IPS-18c (cell line): ENCODE results near the gene PRPF4.

ENCODE experiments used
- H3K4me3 ChIP-seq: 2 replicates; pipeline ENCODE4 v1.7.0; 2013; ENCODE audit warnings: low read depth, mild to moderate bottlenecking, low read length, moderate library complexity; ENCODE audit not compliant: insufficient read depth
- H3K9me3 ChIP-seq: one replicate; pipeline ENCODE4 v1.6.1; 2013; ENCODE audit warnings: mild to moderate bottlenecking, low read length, moderate library complexity; ENCODE audit not compliant: control insufficient read depth, insufficient read depth

PRPF4 gene

DNA sequence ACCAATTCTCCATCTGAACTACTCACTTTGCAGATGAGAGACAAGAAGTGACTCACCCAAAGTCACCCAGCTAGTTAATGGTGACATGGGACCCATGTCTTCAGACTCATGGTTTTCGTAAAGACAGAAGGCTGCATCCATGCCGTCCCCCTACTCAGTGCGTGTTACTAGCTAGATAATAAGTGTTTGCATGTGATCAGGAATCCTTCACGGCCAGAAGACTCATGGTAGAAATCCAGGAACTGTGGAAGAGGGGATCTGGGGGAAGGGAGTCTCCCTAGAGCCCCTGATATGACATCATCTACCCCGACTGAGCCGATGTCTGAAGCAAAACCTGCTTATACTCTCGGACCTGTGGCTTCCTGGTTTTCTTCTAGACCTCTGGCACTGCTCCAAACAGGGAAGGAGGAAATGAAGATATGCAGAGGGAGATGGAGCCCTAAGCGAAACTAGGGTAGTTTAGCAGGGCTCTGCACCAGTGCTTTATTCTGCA, 24.4 kb downstream of the PRPF4 start:
- H3K4me3 ChIP-seq, result no peak overlapping the region
- H3K9me3 ChIP-seq, result no peaks in the 10 kb centered on the region

DNA sequence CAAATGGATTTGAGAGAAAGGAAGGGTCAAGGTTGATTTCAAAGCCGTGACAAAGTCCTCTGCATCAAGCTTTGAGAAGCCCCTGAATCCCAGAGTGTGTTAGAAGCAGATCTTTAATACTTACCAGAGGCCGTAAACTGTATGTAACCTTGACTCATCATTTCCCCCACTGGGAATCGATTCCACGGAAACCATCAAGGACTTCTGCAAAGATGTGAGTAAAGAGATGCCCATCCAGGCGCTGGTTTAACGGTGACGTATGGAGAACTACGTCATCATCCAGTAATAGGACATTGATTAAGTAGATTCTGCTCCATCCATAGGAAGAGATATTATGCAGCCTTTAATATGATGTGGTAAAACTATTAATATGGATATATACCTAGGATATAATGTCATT, 26.1 kb downstream of the PRPF4 start:
- no peak overlapping the region for H3K4me3 ChIP-seq
- H3K9me3 ChIP-seq, result no peaks in the 10 kb centered on the region

- Histone ChIP-seq H3K9me3 (no peaks in the 10 kb centered on the region), H3K4me3 (no peak within 1 kb of the TSS)
These were observed 27.4 kb downstream of the PRPF4 start, which contains the start of gene RNF183 for GRCh38 chr9:113302792-113303418. TSS of gene RNF183 (minus strand) at chr9:113303376. CDS start at chr9:113298184, 5,192 bp downstream.

DNA sequence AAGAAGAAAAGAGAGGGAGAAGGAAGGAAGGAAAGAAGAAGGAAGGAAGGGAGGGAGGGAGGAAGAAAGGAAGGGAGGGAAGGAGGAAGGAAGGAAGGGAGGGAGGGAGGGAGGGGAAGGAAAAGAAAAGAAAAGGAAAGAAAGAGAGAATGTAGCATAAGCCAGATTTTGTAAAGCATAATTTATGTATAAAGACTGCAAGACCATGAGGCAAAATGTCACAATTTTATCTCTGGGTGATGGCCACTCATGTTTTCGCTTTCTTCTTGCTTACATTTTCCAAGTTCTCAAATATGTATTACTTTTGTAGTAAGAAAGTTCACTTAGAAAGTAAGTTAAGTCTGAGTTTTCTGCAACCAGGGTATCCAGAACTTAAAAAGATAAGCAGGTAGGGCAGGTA, 31.1 kb downstream of the PRPF4 start:
- no peaks in the 10 kb centered on the region for H3K9me3 ChIP-seq
- H3K4me3 ChIP-seq, result no peak overlapping the region

DNA sequence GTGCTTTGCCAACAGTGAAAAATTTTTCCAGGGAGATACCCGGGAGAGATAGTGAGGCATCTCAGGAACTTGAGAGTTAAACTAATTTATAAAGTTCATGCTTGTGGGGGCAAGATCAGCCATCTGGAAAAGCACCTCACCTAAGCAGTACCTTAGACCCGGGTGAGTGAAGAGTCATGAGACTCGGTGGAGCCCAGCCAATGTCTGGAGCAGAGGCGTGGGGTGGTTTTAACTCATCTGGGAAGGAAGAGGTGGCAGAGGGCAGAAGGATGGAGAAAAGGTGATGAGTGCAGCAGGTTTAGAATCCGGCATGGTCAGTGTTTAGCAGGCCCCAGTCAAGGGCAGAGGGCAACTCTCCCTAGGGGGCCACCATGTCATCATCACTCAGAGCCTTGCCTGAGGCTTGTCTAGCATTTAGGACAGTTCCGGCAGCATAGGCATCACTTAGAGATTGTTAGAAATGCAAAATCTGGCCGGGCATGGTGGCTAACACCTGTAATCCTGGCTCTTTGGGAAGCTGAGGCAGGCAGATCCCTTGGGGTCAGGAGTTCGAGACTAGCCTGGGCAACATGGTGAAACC, 32.0 kb downstream of the PRPF4 start:
- Histone ChIP-seq H3K9me3 (no peaks in the 10 kb centered on the region), H3K4me3 (no peak overlapping the region)

- Histone ChIP-seq H3K4me3 (no peak overlapping the region), H3K9me3 (no peaks in the 10 kb centered on the region)
These were observed 33.9 kb downstream of the PRPF4 start for GRCh38 chr9:113309204-113309813.

GRCh38 chr9:113310538-113310937, 35.1 kb downstream of the PRPF4 start:
- H3K4me3 ChIP-seq, result no peak overlapping the region
- H3K9me3 ChIP-seq, result no peaks in the 10 kb centered on the region

- H3K4me3 ChIP-seq, result no peak overlapping the region
- no peaks in the 10 kb centered on the region for H3K9me3 ChIP-seq
These were observed 36.5 kb downstream of the PRPF4 start for GRCh38 chr9:113311961-113312360.

DNA sequence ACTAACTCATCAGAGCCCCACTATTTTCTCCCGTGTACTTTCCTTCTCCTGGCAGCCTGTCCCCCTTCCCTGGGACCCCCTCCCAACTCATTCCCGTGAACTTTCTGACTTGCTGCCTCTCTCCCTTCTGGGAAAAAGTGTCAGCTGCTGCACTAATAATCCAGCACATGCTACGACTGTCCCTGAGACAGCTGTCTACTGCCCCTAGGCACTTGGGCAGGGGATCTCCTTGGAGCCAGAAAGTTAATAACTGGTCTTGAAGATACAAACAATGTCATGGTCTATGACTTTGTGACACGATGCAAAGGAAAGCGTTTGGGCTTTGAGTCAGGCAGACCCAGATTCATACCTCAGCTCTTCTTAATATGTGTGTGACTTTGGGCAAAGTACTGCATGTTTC, 37.8 kb downstream of the PRPF4 start:
- H3K9me3 ChIP-seq, result no peaks in the 10 kb centered on the region
- no peak overlapping the region for H3K4me3 ChIP-seq

DNA sequence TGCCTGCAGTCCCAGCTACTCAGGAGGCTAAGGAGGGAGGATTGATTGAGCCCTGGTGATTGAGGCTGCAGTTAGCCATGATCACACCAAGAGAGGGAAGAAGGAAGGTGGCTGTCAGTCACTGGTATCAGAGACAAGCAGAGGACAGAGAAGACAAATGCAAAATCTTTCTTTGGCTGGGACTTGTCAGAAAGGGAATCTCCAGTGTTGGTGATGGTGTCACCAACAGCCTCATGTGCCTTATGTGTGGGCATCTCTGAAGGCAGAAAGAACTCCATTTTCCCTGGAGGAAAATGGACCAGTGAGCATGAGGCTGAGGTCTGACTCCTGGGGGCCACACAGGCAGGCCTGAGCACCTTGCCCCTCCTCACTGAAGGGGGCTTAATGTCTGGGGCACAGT, 39.8 kb downstream of the PRPF4 start:
- no peaks in the 10 kb centered on the region for H3K9me3 ChIP-seq
- no peak overlapping the region for H3K4me3 ChIP-seq

GRCh38 chr9:113316030-113316429, 40.6 kb downstream of the PRPF4 start:
- Histone ChIP-seq H3K4me3 (no peak overlapping the region), H3K9me3 (no peaks in the 10 kb centered on the region)

GRCh38 chr9:113317777-113318176, 42.3 kb downstream of the PRPF4 start:
- no peak overlapping the region for H3K4me3 ChIP-seq
- no peaks in the 10 kb centered on the region for H3K9me3 ChIP-seq

GRCh38 chr9:113319054-113319453, 43.6 kb downstream of the PRPF4 start:
- no peak overlapping the region for H3K4me3 ChIP-seq

DNA sequence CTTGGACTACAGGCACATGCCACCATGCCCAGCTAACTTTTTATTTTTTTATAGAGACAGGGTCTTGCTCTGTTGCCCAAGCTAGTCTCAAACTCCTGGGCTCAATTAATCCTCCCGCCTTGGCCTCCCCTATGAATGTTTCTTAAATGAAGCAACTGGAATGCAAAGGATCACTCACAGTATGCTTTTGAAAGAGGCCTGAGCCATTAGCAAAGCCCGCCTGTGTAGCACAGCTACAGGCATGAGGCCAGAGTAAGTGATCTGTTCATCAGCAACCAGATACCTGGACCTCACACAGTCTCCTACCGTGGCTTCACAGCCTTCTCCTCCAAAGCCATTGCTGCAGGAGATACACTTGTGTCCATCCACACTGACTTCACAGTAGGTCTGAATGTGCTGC, 44.6 kb downstream of the PRPF4 start:
- H3K4me3 ChIP-seq, result no peak overlapping the region
- H3K9me3 ChIP-seq, result no peaks in the 10 kb centered on the region

More at GRCh38 chr9:113319054-113319453, 43.6 kb downstream of the PRPF4 start:
- H3K9me3 ChIP-seq, result no peaks in the 10 kb centered on the region

- H3K4me3 ChIP-seq, result no peak overlapping the region
- H3K9me3 ChIP-seq, result no peaks in the 10 kb centered on the region
These were observed 47.2 kb downstream of the PRPF4 start for GRCh38 chr9:113322671-113323070.

DNA sequence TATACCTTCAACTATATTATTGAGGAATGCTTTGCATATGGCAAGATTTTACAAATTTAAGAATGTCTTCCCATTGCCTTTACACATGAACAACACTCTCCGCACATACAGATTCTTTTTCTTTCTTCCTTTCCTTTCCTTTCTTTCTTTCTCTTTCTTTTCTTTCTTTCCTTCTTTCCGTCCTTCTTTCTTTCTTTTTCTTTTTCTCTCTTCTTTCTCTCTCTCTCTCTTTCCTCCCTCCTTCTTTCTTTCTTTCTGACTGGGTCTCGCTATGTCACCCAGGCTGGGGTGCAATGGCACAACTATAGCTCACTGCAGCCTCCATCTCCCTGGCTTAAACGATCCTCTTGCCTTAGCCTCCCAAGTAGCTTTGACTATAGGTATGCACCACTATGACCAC, 50.8 kb downstream of the PRPF4 start:
- Histone ChIP-seq H3K4me3 (no peak overlapping the region), H3K9me3 (no peaks in the 10 kb centered on the region)

DNA sequence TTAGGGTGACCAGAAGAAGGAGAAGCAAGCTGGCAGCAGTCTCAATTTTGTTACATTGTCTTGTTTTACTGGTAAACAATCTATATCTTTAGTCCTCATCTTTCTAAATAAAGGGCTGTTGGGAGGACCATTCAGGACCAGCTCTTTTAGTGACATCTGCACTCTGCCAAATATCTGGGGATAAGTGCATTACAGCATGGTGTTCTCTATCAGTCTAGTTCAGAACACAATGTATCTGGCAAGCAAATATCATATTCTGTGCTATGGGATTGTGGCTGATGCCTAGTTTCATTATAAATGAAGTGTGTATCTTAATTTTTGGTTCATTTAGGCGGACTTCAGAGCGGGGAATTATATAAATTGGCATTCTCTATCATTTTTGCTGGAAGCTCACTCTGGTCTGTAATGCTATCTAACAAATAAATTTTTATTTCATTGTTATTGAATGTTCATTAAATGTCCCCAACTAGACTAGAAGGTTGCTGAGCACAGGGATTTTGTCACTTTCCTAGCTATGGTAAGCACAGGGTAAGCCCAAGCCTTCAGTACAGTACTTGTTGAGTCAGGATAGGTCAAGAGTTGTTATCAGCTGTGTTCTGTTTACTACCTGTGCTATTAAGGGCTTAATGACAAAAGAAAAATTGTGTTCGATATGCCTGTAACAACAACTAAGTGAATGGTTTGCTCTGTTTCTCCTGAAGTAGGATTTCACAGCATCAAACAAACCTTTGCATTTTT, 52.8 kb downstream of the PRPF4 start:
- no peaks in the 10 kb centered on the region for H3K9me3 ChIP-seq
- no peak overlapping the region for H3K4me3 ChIP-seq

DNA sequence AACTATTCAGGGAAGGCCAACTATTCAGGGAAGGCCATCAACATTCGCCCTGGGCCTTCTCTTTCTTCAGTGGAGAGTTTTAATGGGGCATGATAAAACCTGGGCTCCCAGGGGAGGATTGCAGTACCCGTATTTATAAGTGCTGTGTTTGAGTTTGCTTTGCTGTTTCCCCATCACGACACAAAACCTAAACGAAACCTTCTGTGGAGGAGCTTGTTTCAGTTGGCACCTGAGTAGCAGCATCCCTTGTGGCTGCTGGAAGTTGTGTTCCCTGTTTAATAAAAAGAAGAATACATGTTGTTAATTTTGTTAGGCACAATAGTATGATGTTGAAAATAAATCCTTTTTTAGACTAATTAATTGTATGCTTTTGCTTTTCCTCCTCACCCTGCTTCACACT, 56.3 kb downstream of the PRPF4 start:
- Histone ChIP-seq H3K9me3 (no peaks in the 10 kb centered on the region), H3K4me3 (no peak overlapping the region)
